NCI-H128 (cell line): ENCODE data around the gene PREPL.
"Not testable (repeated sequence)": the region's sequence is repeated elsewhere in the genome, so short reads cannot be mapped to it uniquely, and the experiment has no call there.

ENCODE experiments used
- DNase-seq: peaks from one replicate; lab custom pipeline; 2025; ENCODE audit not compliant: unreplicated experiment; lab: John Stamatoyannopoulos, UW

Gene PREPL

GRCh38 chr2:44349506-44349905, 11.8 kb downstream of the PREPL start:
- no peak for DNase-seq

- DNase-seq: no peak
Observed at GRCh38 chr2:44348400-44348799, 12.9 kb downstream of the PREPL start.

- no peak for DNase-seq
Observed at GRCh38 chr2:44347526-44347925, 13.8 kb downstream of the PREPL start.

- no peak for DNase-seq
Observed at GRCh38 chr2:44342854-44343253, 18.4 kb downstream of the PREPL start.

- DNase-seq: no peak
Observed at GRCh38 chr2:44335806-44336538, 25.3 kb downstream of the PREPL start.

GRCh38 chr2:44333994-44334393, 27.3 kb downstream of the PREPL start:
- DNase-seq: no peak

- DNase-seq: no peak
Observed at GRCh38 chr2:44330801-44331200, 30.5 kb downstream of the PREPL start.

- no peak for DNase-seq
Observed at GRCh38 chr2:44329343-44329742, 32.0 kb downstream of the PREPL start.

GRCh38 chr2:44328750-44329149, 32.5 kb downstream of the PREPL start:
- DNase-seq: no peak

- no peak for DNase-seq
Observed at GRCh38 chr2:44326548-44327264, 34.6 kb downstream of the PREPL start.

GRCh38 chr2:44325897-44326296, 35.4 kb downstream of the PREPL start:
- no peak for DNase-seq

GRCh38 chr2:44324971-44325426, 36.3 kb downstream of the PREPL start:
- no peak for DNase-seq

- no peak for DNase-seq
Observed at GRCh38 chr2:44321360-44321759, 39.9 kb downstream of the PREPL start.

GRCh38 chr2:44320832-44321231, 40.5 kb downstream of the PREPL start:
- DNase-seq: no peak

GRCh38 chr2:44315945-44316344, 45.3 kb downstream of the PREPL start:
- no peak for DNase-seq

GRCh38 chr2:44314362-44314761, 46.9 kb downstream of the PREPL start:
- DNase-seq: no peak

GRCh38 chr2:44310287-44310686, 51.0 kb downstream of the PREPL start:
- DNase-seq: no peak

- DNase-seq: no peak
Observed at GRCh38 chr2:44305882-44306281, 55.4 kb downstream of the PREPL start.

GRCh38 chr2:44304258-44304657, 57.0 kb downstream of the PREPL start:
- no peak for DNase-seq

- not testable (repeated sequence) for DNase-seq
Observed at GRCh38 chr2:44303766-44304165, 57.5 kb downstream of the PREPL start.

GRCh38 chr2:44301111-44301510, 60.2 kb downstream of the PREPL start:
- no peak for DNase-seq

- DNase-seq: no peak
Observed at GRCh38 chr2:44299635-44300034, 61.7 kb downstream of the PREPL start.
